Caki2 (cell line): ENCODE results near the gene NXPE4. TPM values are rescaled to one million over a fixed set of nuclear protein-coding genes. Genes with fewer than 3 reads are reported as not detected.
"Not testable (repeated sequence)": the region's sequence is repeated elsewhere in the genome, so short reads cannot be mapped to it uniquely, and the experiment has no call there.

Source experiments
- DNase-seq: peaks from one replicate; pipeline ENCODE4 v3.0.0-alpha.2; 2015; ENCODE audit warnings: low read depth
- in situ Hi-C: cut with HindIII; loops from 2 replicates; pipeline ENCODE4 v1.10.0; 2016; ENCODE audit warnings: low sequenced_read_pairs, low pct_unique_long_range_greater_than_20kb, mixed read lengths
- total RNA-seq: library from RNA; depleted of rRNA; stranded (reverse); fragments of >200 nt; shearing (Covaris generic); gene quantifications from 2 replicates; pipeline ENCODE4 v1.2.3, GENCODE V29; 2014; ENCODE audit warnings: low replicate concordance

NXPE4 gene
- total RNA-seq, 1 experiment from 2014 or later, result not detected

DNA sequence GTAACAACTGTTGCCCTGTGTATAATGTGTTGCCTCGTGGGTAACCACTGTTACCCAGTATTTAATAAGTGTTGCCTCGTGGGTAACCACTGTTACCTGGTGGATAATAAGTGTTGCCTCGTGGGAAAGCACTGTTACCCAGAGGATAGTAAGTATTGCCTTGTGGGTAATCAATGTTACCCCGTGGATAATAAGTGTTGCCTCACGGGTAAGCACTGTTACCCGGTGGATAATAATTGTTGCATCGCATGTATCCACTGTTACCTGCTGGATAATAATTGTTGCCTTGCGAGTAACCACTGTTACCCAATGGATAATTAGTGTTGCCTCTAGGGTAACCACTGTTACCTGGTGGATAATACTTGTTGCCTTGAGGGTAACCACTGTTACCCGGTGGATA lies 17.1 kb upstream of the NXPE4 start:
- in situ Hi-C loops, result no loop called here
- no peak for DNase-seq

DNA sequence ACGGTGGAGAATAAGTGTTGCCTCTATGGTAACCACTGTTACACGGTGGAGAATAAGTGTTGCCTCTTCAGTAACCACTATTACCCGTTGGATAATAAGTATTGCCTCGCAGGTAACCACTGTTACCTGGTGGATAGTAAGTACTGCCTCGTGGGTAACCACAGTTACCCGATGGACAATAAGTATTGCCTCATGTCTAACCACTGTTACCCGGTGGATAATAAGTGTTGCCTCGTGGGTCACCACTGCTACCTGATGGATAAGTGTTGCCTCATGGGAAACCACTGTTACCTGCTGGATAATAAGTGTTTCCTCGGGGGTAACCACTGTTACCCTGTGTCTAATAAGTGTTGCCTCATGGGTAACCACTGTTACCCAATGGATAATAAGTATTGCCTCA lies 16.6 kb upstream of the NXPE4 start:
- DNase-seq, in situ Hi-C loops: not testable (repeated sequence)

DNA sequence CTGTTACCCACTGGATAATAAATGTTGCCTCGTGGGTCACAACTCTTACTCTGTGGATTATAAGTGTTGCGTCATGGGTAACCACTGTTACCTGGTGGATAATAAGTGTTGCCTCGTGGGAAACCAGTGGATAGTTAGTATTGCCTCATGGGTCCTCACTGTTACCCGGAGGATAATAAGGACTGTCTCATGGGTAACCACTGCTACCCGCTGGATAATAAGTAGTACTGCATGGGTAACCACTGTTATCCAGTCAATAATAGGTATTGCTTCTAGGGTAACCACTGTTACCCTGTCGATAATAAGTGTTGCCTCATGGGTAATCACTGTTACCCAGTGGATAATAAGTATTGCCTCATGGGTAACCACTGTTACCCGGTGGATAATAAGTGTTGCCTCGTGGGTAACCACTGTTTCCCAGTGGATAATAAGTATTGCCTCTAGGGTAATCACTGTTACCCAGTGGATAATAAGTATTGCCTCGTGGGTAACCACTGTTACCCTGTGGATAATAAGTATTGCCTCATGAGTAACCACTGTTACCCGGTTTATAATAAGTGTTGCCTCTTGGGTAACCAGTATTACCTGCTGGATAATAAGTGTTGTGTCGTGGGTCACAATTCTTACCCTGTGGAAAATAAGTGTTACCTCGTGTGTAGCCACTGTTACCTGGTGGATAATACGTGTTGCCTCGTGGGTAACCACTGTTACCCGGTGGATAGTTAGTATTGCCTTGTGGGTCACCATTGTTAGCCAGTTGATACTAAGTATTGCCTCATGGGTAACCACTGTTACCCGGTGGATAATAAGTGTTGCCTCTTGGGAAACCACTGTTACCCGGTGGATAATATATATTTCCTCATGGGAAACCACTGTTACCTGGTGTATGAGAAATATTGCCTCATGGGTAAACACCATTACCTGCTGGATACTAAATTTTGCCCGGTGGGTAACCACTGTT lies 15.7 kb upstream of the NXPE4 start:
- no peak for DNase-seq
- in situ Hi-C loops, result no loop called here

DNA sequence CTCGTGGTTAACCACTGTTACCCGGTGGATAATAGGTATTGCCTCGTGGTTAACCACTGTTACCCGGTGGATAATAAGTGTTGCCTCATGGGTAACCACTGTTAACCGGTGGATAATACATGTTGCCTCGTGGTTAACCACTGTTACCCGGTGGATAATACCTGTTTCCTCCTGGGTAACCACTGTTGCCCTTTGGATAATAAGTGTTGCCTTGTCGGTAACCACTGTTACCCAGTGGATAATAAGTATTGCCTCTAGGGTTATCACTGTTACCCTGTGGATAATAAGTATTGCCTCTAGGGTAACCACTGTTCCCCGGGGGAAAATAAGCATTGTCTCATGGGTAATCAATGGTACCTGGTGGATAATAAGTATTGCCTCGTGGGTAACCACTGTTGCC lies 15.0 kb upstream of the NXPE4 start:
- DNase-seq, result no peak
- in situ Hi-C loops, result no loop called here

DNA sequence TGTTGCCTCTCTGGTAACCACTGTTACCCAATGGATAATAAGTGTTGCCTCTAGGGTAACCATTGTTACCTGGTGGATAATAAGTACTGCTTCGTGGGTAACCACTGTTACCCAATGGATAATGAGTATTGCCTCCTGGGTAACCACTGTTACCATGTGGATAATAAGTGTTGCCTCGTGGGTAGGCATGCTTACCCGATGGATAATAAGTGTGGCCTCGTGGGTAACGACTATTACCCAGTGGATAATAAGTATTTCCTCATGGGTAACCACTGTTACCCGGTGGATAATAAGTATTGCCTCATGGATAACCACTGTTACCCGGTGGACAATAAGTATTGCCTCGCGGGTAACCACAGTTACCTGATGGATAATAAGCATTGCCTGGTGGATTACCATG lies 13.8 kb upstream of the NXPE4 start:
- DNase-seq, result no peak
- in situ Hi-C loops, result no loop called here

DNA sequence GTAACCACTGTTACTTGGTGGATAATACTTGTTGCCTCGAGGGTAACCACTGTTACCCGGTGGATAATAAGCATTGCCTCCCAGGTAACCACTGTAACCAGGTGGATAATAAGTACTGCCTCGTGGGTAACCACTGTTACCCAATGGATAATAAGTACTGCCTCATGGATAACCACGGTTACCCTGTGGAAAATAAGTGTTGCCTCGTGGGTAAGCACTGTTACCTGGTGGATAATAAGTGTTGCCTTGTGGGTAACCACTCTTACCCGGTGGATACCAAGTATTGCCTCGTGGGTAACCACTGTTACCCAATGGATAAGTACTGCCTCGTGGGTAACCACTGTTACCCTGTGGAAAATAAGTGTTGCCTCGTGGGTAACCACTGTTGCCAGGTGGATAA lies 13.0 kb upstream of the NXPE4 start:
- DNase-seq, in situ Hi-C loops: not testable (repeated sequence)

DNA sequence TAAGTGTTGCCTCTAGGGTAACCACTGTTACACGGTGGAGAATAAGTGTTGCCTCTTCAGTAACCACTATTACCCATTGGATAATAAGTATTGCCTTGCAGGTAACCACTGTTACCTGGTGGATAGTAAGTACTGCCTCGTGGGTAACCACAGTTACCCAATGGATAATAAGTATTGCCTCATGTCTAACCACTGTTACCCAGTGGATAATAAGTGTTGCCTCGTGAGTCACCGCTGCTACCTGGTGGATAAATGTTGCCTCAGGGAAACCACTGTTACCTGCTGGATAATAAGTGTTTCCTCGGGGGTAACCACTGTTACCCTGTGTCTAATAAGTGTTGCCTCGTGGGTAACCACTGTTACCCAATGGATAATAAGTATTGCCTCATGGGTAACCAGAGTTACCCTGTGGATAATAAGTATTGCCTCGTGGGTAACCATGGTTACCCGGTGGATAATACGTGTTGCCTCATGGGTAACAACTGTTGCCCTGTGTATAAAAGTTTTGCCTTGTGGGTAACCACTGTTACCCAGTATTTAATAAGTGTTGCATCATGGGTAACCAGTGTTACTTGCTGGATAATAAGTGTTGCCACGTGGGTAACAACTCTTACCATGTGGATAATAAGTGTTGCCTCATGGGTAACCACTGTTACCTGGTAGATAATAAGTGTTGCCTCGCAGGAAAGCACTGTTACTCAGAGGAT lies 12.3 kb upstream of the NXPE4 start:
- DNase-seq, result no peak

DNA sequence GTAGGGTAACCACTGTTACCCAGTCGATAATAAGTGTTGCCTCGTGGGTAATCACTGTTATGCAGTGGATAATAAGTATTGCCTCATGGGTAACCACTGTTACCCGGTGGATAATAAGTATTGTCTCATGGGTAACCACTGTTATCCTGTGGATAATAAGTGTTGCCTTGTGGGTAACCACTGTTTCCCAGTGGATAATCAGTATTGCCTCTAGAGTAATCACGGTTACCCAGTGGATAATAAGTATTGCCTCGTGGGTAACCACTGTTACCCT lies 11.2 kb upstream of the NXPE4 start:
- DNase-seq, in situ Hi-C loops: not testable (repeated sequence)

More for the DNA sequence above, 12.3 kb upstream of the NXPE4 start:
- in situ Hi-C loops, result no loop called here

DNA sequence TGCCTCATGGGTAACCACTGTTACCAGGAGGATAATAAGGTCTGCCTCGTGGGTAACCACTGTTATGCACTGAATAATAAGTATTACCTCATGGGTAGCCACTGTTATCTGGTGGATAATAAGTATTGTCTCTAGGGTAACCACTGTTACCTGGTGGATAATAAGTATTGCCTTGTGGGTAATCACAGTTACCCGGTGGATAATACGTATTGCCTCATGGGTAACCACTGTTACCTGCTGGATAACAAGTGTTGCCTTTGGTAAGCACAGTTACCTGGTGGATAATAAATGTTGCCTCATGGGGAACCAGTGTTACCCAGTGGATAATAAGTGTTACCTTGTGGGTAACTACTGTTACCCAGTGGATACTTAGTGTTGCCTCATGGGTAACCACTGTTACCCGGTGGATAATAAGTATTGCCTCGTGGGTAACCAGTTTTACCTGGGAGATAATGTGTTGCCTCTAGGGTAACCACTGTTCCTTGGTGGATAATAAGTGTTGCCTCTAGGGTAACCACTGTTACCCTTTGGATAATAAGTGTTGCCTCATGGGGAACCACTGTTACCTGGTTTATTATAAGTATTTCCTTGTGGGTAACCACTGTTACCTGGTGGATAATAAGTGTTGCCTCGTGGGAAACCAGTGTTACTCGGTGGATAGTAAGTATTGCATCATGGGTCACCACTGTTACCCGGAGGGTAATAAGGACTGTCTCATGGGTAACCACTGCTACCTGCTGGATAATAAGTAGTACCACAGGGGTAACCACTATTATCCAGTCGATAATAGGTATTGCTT lies 10.6 kb upstream of the NXPE4 start:
- in situ Hi-C loops, result no loop called here
- no peak for DNase-seq

DNA sequence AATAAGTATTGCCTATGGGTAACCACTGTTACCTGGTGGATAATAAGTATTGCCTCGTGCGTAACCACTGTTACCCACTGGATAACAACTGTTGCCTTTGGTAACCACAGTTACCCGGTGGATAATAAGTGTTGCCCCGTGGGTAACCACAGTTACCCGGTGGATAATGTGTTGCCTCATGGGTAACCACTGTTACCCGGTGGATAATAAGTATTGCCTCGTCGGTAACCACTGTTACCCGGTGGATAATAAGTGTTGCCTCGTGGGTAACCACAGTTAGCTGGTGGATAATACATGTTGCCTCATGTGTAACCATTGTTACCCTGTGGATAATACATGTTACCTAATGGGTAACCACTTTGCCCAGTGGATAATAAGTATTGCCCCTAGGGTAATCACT lies 9.8 kb upstream of the NXPE4 start:
- no peak for DNase-seq
- in situ Hi-C loops, result no loop called here

DNA sequence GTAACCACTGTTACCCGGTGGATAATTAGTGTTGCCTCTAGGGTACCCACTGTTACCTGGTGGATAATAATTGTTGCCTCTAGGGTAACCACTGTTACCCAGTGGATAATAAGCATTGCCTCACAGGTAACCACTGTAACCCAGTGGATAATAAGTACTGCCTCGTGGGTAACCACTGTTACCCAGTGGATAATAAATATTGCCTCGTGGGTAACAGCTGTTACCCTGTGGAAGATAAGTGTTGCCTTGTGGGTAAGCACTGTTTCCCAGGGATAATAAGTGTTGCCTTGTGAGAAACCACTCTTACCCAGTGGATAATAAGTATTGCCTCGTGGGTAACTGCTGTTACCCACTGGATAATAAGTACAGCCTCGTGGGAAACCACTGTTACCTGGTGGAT lies 9.3 kb upstream of the NXPE4 start:
- in situ Hi-C loops, result no loop called here
- DNase-seq, result no peak

DNA sequence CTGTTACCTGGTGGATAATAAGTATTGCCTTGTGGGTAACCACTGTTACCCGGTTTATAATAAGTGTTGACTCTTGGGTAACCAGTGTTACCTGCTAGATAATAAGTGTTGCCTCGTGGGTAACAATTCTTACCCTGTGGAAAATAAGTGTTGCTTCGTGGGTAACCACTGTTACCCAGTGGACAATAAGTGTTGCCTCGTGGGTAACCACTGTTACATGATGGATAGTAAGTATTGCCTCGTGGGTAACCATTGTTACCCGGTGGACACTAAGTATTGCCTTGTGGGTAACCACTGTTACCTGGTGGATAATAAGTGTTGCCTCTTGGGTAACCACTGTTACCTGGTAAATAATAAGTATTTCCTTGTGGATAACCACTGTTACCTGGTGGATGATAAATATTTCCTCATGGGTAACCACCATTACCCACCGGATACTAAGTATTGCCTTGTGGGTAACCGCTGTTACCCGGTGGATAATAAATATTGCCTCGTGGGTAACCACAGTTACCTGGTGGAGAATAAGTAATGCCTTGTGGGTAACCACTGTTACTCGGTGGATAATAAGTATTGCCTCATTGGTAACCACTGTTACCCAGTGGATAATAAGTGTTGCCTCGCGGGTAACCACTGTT lies 8.7 kb upstream of the NXPE4 start:
- in situ Hi-C loops, result no loop called here
- no peak for DNase-seq

DNA sequence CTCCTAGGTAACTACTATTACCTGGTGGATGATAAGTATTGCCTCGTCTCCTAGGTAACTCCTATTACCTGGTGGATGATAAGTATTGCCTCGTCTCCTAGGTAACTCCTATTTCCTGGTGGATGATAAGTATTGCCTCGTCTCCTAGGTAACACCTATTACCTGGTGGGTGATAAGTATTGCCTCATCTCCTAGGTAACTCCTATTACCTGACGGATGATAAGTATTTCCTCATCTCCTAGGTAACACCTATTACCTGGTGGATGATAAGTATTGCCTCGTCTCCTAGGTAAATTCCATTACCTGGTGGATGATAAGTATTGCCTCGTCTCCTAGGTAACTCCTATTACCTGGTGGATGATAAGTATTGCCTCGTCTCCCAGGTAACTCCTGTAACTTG lies 7.6 kb upstream of the NXPE4 start:
- DNase-seq, in situ Hi-C loops: not testable (repeated sequence)

DNA sequence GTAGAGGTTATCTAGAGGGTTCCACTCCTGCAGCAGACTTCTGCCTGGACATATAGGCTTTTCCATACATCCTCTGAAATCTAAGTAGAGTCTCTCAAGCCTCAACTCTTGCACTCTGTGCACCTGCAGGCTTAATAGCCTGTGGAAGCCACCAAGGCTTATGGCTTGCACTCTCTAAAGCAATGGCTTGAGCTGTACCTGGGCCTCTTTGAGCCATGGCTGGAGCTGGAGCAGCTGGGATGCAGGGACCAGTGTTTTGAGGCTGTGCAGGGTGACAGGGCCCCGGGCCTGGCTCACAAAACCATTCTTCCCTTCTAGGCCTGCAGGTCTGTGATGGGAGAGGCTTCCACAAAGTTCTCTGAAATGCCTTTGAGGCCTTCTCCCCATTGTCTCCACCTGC lies 2.9 kb upstream of the NXPE4 start:
- in situ Hi-C loops, result no loop called here
- DNase-seq, result no peak

DNA sequence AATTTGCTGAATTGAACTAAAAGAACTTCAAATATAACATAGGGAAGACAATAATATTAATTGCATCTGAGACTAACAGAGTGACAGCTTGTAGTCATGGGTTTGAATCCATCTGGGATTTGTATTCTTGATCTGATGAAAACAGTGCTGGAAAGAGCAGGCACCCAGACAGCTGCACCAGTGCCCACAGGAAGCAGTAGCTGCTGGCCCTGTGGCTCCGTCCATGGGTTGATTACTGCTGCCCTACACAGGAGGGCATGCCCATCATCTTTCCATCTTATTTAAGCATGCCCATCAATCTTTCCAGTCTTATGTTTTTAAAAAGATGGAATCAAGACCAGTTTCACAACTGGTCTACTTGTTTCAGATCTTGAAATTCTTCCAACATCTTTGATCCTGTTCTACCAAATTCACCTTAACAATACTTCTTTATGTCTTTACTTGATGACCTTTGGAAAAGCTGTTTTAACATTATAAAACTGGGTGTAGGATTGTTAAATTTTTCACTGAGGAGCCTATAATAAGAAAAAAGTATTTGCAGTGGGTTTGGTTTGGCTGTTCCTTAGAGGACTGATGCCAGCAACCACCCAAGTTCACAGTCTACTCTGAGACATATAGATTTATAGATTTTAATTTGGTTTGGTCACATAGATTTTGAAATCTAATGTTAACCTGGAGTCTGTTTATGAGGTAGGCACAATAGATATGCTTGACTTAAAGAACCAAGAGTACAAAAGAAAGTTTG lies 761 bp upstream of the NXPE4 start:
- DNase-seq, result no peak
- in situ Hi-C loops, result no loop called here

DNA sequence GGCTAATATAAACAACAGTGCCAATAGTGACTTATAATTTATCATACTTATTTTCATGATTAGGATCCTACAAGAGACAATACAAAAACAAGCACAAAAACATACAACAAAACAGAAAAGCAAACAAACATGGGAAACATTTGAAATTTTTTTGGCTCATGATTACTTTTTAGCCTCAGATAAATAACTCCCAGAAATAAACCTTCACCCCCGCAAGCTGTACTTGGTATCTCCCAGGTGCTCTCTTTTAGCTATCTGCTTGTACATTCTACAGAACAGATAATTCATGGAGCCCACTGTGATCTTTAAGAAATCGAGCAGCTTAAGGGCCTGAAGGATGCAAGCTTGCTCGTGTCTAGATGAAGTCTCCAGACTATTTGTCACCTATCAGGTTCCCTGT lies 883 bp downstream of the NXPE4 start:
- DNase-seq, result no peak
- in situ Hi-C loops, result no loop called here

DNA sequence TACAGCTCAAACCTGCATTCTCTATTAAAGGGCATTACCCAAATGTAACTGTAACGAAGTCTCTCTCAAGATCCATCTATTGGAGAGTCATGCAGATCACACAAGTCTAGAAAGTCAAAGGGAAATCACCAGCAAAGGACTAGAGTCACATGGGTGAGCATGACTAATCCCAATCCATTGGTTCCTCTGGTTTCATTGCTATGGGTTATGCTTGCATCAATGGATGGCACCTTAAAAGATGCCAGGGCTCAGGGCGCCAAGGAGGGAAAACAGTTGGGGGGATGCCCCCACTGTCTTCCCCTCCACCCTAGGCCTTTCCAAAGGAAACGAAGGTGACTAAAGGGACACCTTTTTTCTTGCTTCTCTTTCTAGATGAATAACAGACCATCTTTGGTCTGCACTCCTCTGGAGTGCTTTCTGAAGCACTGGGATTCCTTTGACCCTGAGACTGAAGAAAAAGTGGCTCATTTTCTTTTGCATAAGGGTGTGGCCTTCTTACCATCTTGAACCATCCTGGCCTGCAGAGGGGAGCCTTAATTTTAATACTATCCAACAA lies 8.1 kb downstream of the NXPE4 start:
- in situ Hi-C loops, result no loop called here
- no peak for DNase-seq

DNA sequence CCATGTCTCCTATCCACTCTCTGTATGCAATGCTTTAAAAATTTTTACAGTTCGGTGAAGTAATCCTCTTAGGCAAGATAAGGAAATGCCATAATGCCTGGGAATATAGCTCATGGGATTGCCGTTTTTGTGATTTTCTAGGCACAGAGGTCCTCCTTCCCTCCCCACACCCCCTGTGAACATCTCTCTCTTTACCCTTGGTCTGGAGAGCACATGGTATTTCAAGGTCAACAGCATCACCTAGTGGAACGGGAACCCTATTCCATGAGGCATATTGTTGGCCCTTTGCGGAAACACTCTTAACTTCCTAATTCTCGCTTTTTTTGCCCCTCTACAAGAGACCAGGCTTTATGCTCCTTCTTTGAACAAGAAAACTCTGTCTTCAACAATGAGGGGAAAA lies 8.8 kb downstream of the NXPE4 start:
- in situ Hi-C loops, result no loop called here
- DNase-seq, result no peak
